OCI-LY1 (cell line): Measurements from ENCODE around the gene CEP44.
"Not testable (repeated sequence)": the region's sequence is repeated elsewhere in the genome, so short reads cannot be mapped to it uniquely, and the experiment has no call there.

Source experiments
- H2AFZ ChIP-seq: fragments of 200-600 bp; sonication (generic), shearing (Covaris generic); 2 replicates; pipeline ENCODE4 v1.6.0; 2014; ENCODE audit warnings: antibody characterized with exemption, mild to moderate bottlenecking, low read length
- H3F3A ChIP-seq: fragments of 200-600 bp; sonication (generic), shearing (Covaris generic); 2 replicates; pipeline ENCODE4 v1.6.0; 2014; ENCODE audit warnings: mild to moderate bottlenecking, antibody characterized with exemption, low read length, moderate library complexity; ENCODE audit not compliant: insufficient read depth
- H3K27ac ChIP-seq: fragments of 200-600 bp; sonication (generic); 2 replicates; pipeline ENCODE4 v1.5.1; 2014; ENCODE audit warnings: low read length, mixed run types, mild to moderate bottlenecking, low read depth; ENCODE audit not compliant: poor library complexity, severe bottlenecking
- H3K27me3 ChIP-seq: fragments of 200-600 bp; sonication (generic); 2 replicates; pipeline ENCODE4 v1.6.0; 2014; ENCODE audit warnings: antibody characterized with exemption, mild to moderate bottlenecking, low read length, moderate library complexity; ENCODE audit not compliant: insufficient read depth
- H3K36me3 ChIP-seq: fragments of 200-600 bp; sonication (generic); 2 replicates; pipeline ENCODE4 v1.6.1; 2014; ENCODE audit warnings: mild to moderate bottlenecking, antibody characterized with exemption, low read length, moderate library complexity, mixed read lengths; ENCODE audit not compliant: insufficient read depth
- H3K4me1 ChIP-seq: fragments of 200-600 bp; sonication (generic); 2 replicates; pipeline ENCODE4 v1.5.1; 2014; ENCODE audit warnings: mild to moderate bottlenecking, low read length, moderate library complexity; ENCODE audit not compliant: insufficient read depth, severe bottlenecking
- H3K4me2 ChIP-seq: fragments of 200-600 bp; sonication (generic), shearing (Covaris generic); 2 replicates; pipeline ENCODE4 v1.6.1; 2014; ENCODE audit warnings: low read length
- H3K4me3 ChIP-seq: fragments of 200-600 bp; sonication (generic); 2 replicates; pipeline ENCODE4 v1.5.1; 2014; ENCODE audit warnings: low read length, low read depth, mild to moderate bottlenecking, mixed read lengths; ENCODE audit not compliant: poor library complexity, severe bottlenecking
- H3K79me2 ChIP-seq: fragments of 200-600 bp; shearing (Covaris generic); 2 replicates; pipeline ENCODE4 v1.6.1; 2016; ENCODE audit warnings: mixed run types, low read length, mixed read lengths; ENCODE audit not compliant: insufficient read depth
- H3K9ac ChIP-seq: fragments of 200-600 bp; sonication (generic), shearing (Covaris generic); 2 replicates; pipeline ENCODE4 v1.6.1; 2014; ENCODE audit warnings: mild to moderate bottlenecking, low read length, mixed read lengths
- H3K9me2 ChIP-seq: fragments of 200-600 bp; sonication (generic), shearing (Covaris generic); 2 replicates; pipeline ENCODE4 v1.6.1; 2014; ENCODE audit warnings: low read depth, mild to moderate bottlenecking, low read length, mixed read lengths
- H3K9me3 ChIP-seq: fragments of 200-600 bp; shearing (Covaris generic); 2 replicates; pipeline ENCODE4 v1.6.1; 2014; ENCODE audit warnings: low read length, mixed read lengths
- H4K20me1 ChIP-seq: fragments of 200-600 bp; sonication (generic), shearing (Covaris generic); 2 replicates; pipeline ENCODE4 v1.6.0; 2016; ENCODE audit warnings: mild to moderate bottlenecking, low read length; ENCODE audit not compliant: insufficient read depth
- CTCF ChIP-seq: fragments of 200-600 bp; sonication (generic), shearing (Covaris generic); IDR thresholded peaks from 2 replicates; pipeline ENCODE4 v1.5.1; 2017; ENCODE audit warnings: mild to moderate bottlenecking, antibody characterized with exemption, low read length, moderate library complexity, mixed read lengths
- EZH2 ChIP-seq: fragments of 200-600 bp; sonication (generic), shearing (Covaris generic); IDR thresholded peaks from 2 replicates; pipeline ENCODE4 v1.8.0; 2017; ENCODE audit warnings: borderline replicate concordance, mixed run types, mild to moderate bottlenecking, antibody characterized with exemption, low read length, moderate library complexity, mixed read lengths

The CEP44 gene

GRCh38 chr4:174260099-174260498, 23.6 kb upstream of the CEP44 start:
- H3F3A ChIP-seq = no peaks in the 10 kb centered on the region
- H3K27me3 ChIP-seq = no peaks in the 10 kb centered on the region
- H3K9me3 ChIP-seq = no peaks in the 10 kb centered on the region
- no peak for TF ChIP-seq CTCF
- TF ChIP-seq EZH2 = no peak
- no peak overlapping the region for H3K4me2 ChIP-seq
- no peaks in the 10 kb centered on the region; the same call in 1 of the 2 replicates for H3K79me2 ChIP-seq
- H3K4me1 ChIP-seq = no peaks in the 10 kb centered on the region
- H3K36me3 ChIP-seq = peaks cover 3% of the 10 kb centered on the region; the same call in 1 of the 2 replicates
- no peak overlapping the region for H3K4me3 ChIP-seq
- no peak overlapping the region for H2AFZ ChIP-seq
- no peaks in the 10 kb centered on the region for H4K20me1 ChIP-seq
- H3K27ac ChIP-seq = no peak overlapping the region
- no peaks in the 10 kb centered on the region for H3K9me2 ChIP-seq
- no peak overlapping the region for H3K9ac ChIP-seq

- H3K4me2 ChIP-seq, H3K27ac ChIP-seq: not testable (repeated sequence)
These were observed 22.3 kb upstream of the CEP44 start for GRCh38 chr4:174261432-174261831.

GRCh38 chr4:174262624-174263444, 20.9 kb upstream of the CEP44 start:
- no peaks in the 10 kb centered on the region for H3K36me3 ChIP-seq
- no peak overlapping the region for H3K4me2 ChIP-seq
- no peak overlapping the region for H3K9ac ChIP-seq
- H2AFZ ChIP-seq = no peak overlapping the region
- no peak overlapping the region for H3K4me3 ChIP-seq
- TF ChIP-seq CTCF (no peak), EZH2 (no peak)
- no peak overlapping the region for H3K27ac ChIP-seq
- no peaks in the 10 kb centered on the region for H3K4me1 ChIP-seq
- H3K79me2 ChIP-seq = peaks cover 8% of the 10 kb centered on the region; the same call in 1 of the 2 replicates
- H3K9me3 ChIP-seq = no peaks in the 10 kb centered on the region
- no peaks in the 10 kb centered on the region for H4K20me1 ChIP-seq
- no peaks in the 10 kb centered on the region for H3K9me2 ChIP-seq
- H3F3A ChIP-seq = no peaks in the 10 kb centered on the region
- no peaks in the 10 kb centered on the region for H3K27me3 ChIP-seq

More at GRCh38 chr4:174261432-174261831, 22.3 kb upstream of the CEP44 start:
- H4K20me1 ChIP-seq, H3K79me2 ChIP-seq, H3K4me3 ChIP-seq, H3K4me1 ChIP-seq, H3K9ac ChIP-seq, H3K9me3 ChIP-seq, H3K9me2 ChIP-seq, H3F3A ChIP-seq, H2AFZ ChIP-seq, H3K27me3 ChIP-seq, H3K36me3 ChIP-seq: not testable (repeated sequence)

GRCh38 chr4:174263445-174263736, 20.3 kb upstream of the CEP44 start:
- H3K9ac ChIP-seq = no peak overlapping the region
- H3K79me2 ChIP-seq = peaks cover 8% of the 10 kb centered on the region; the same call in 1 of the 2 replicates
- H4K20me1 ChIP-seq = no peaks in the 10 kb centered on the region
- H3K9me3 ChIP-seq = no peaks in the 10 kb centered on the region
- TF ChIP-seq CTCF (no peak), EZH2 (no peak)
- H3K36me3 ChIP-seq = no peaks in the 10 kb centered on the region
- H3K27me3 ChIP-seq = no peaks in the 10 kb centered on the region
- no peak overlapping the region for H2AFZ ChIP-seq
- no peak overlapping the region for H3K4me2 ChIP-seq
- no peaks in the 10 kb centered on the region for H3K9me2 ChIP-seq
- H3F3A ChIP-seq = no peaks in the 10 kb centered on the region
- H3K4me3 ChIP-seq = no peak overlapping the region
- no peaks in the 10 kb centered on the region for H3K4me1 ChIP-seq
- H3K27ac ChIP-seq = no peak overlapping the region
